ENCODE results near the gene NEURL3. TPM values are rescaled to one million over a fixed set of nuclear protein-coding genes. Genes with fewer than 3 reads are reported as not detected.

The NEURL3 gene
- total and polyA plus RNA-seq, 2 donors (not counting 3 experiments of a cell fraction or from before 2014, with no cell fraction given) = not detected

DNA sequence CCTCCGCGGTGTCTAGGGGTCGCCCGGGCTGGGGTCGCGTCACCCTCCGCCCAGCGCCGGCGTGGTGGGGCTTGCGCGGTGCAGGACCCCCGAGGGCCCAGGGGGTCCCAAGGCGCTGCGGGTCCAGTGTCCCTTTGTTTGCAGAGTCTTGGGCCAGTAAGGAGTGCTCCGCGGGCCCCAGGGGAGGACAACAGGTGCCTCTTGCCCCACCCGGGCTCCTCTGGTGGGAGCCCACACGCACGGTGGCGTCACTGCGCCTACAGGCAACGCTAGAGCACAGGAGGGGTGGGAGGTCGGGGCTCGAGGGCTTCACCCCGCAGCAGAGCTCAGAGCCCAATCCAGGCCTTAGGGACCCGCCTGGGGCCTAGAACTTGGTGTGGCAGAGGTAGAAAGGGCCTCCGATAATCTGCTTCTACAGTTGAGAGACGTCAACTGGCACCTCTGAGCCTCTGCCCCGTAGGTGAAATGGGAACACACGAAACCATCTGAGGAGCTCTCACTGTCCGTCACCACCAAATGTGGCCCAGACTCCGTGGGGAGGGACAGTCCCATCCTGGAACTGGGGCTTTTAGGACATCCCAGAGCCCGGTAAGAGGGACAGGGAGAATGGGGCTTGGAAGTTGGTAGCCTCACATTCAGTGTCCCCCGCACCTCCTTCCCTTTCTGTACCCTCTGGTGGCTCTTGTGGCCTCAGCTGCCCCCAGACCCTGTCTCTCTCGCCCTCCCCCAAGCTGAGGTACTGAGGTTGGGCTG is 32.8 kb upstream of the NEURL3 start:
- Histone ChIP-seq H3K27ac (ENCODE audit: insufficient read depth, low read depth, low read length) (peak overlapping the region; percentile 67), H3K9me1 (replicated peaks; ENCODE audit: control insufficient read depth, extremely low read depth, insufficient read depth, low read length) (no peaks in the 10 kb centered on the region), H3K27me3 (ENCODE audit: control insufficient read depth in 2 of 2, insufficient read depth in 2 of 2, low read length in 2 of 2) (no peaks in the 10 kb centered on the region), H3K9me3 (replicated peaks; ENCODE audit: control insufficient read depth, insufficient read depth, low read length) (no peaks in the 10 kb centered on the region), H3K4me1 (ENCODE audit: control insufficient read depth, extremely low read depth, insufficient read depth, low read length) (peaks cover 22% of the 10 kb centered on the region), H3K79me2 (ENCODE audit: control insufficient read depth, insufficient read depth, low read length) (peaks cover 37% of the 10 kb centered on the region), H2AFZ (ENCODE audit: low read depth, low read length) (no peak overlapping the region), H3K9ac (replicated peaks; ENCODE audit: extremely low read depth, insufficient read depth, low read length) (peak overlapping the region; percentile 97), H3K4me2 (ENCODE audit: insufficient read depth, low read length) (peak overlapping the region; percentile 90), H3K36me3 (ENCODE audit: control insufficient read depth in 2 of 2, extremely low read depth in 1 of 2, insufficient read depth in 2 of 2, low read length in 2 of 2) (peaks cover 0 to 7% of the 10 kb centered on the region in 2 experiments), H4K20me1 (replicated peaks; ENCODE audit: control insufficient read depth, extremely low read depth, insufficient read depth, low read length) (peaks cover 2% of the 10 kb centered on the region), H3K4me3 (replicated peaks in 1 of 3; ENCODE audit: insufficient read depth in 1 of 3, low read depth in 1 of 3, low read length in 3 of 3) (peak overlapping the region; percentile 38 to 77 (median 56))
- TSS peak; percentile 80 for BruUV-seq (replicated peaks)
- intact Hi-C loops (cut with micrococcal nuclease) (loop anchor here (1.0 to 5.0 kb wide), 4 partner anchors 16 to 279 kb away; partner anchors contain the start of genes CNNM3, CNNM4 and KANSL3), dilution Hi-C loops (cut with MboI; ENCODE audit: extremely low pct_ligation_motif_present, low sequenced_read_pairs) (no loop called here)
- FAIRE-seq (peak; percentile 55), DNase-seq (ENCODE audit: low read depth, low spot score) (peak; percentile 23)
- ChIA-PET CTCF (interaction anchor here (1.0 to 8.7 kb wide), 6 partner anchors 10 to 225 kb away, joined by 3 to 130 read pairs (median 6); no protein-coding TSS in a partner anchor), POLR2A (interaction anchor here (0.7 to 2.5 kb wide), 3 partner anchors 10 to 17 kb away, joined by 7 to 10 read pairs (median 8); no protein-coding TSS in a partner anchor)
- TF ChIP-seq GATA2 (IDR thresholded peaks at IDR 0.05; ENCODE audit: insufficient read depth, insufficient read length, low read depth, low read length) = no peak
- TF ChIP-seq POLR2AphosphoS5 (IDR thresholded peaks at IDR 0.05; ENCODE audit: insufficient read depth, low read depth, low read length) = peak; percentile 3
- no peak for TF ChIP-seq MYC (IDR thresholded peaks at IDR 0.05; ENCODE audit: low read depth, low read length)
- no peak for TF ChIP-seq POLR2A (IDR thresholded peaks at IDR 0.05; ENCODE audit: low read depth, low read length)

DNA sequence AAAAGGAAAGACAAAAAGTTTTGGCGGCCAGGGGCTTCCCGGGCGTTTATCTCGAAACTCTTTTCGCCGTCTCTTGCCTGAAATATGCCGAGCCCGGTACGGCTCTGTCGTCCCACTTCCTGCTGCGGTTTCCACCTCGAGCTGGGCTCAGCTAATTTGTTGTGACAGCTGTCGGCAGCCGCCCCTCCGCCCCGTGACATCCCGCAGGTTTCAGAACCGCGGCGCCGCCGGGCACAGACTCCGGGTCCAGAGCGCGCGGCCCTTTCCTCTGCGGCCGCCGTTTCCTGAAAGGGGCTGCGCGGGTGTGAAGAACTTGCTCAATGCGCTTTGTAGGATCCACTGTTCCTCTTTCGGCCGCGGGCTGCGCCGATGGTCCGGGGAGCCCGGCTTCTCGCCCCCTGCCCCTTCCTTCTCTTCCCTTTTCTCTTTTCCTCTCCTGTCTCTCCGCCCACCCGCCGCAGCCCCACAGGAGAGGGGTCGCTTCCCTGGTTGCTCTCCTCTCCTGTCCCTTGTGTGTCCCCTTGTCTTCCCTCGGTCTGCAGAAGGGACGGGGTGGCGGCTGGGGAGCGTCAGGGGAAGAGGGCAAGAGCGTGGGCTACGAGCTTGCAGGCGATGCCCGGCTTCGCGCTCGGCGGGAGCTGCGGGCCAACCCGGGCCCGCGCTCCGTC is 32.0 kb upstream of the NEURL3 start:
- Histone ChIP-seq H3K4me2 (ENCODE audit: insufficient read depth, low read length) (peak overlapping the region; percentile 90), H3K27me3 (ENCODE audit: control insufficient read depth in 2 of 2, insufficient read depth in 2 of 2, low read length in 2 of 2) (no peaks in the 10 kb centered on the region), H3K79me2 (ENCODE audit: control insufficient read depth, insufficient read depth, low read length) (peaks cover 37% of the 10 kb centered on the region), H3K9me1 (replicated peaks; ENCODE audit: control insufficient read depth, extremely low read depth, insufficient read depth, low read length) (no peaks in the 10 kb centered on the region), H4K20me1 (replicated peaks; ENCODE audit: control insufficient read depth, extremely low read depth, insufficient read depth, low read length) (peaks cover 2% of the 10 kb centered on the region), H3K4me3 (replicated peaks in 1 of 3; ENCODE audit: insufficient read depth in 1 of 3, low read depth in 1 of 3, low read length in 3 of 3) (peak overlapping the region; percentile 38 to 77 (median 56)), H3K27ac (ENCODE audit: insufficient read depth, low read depth, low read length) (peak overlapping the region; percentile 67), H3K4me1 (ENCODE audit: control insufficient read depth, extremely low read depth, insufficient read depth, low read length) (peaks cover 27% of the 10 kb centered on the region), H3K9ac (replicated peaks; ENCODE audit: extremely low read depth, insufficient read depth, low read length) (peak overlapping the region; percentile 97), H3K9me3 (replicated peaks; ENCODE audit: control insufficient read depth, insufficient read depth, low read length) (no peaks in the 10 kb centered on the region), H2AFZ (ENCODE audit: low read depth, low read length) (no peak overlapping the region), H3K36me3 (ENCODE audit: control insufficient read depth in 2 of 2, extremely low read depth in 1 of 2, insufficient read depth in 2 of 2, low read length in 2 of 2) (peaks cover 0 to 2% of the 10 kb centered on the region in 2 experiments)
- TF ChIP-seq MYC (IDR thresholded peaks at IDR 0.05; ENCODE audit: low read depth, low read length) (no peak), POLR2A (IDR thresholded peaks at IDR 0.05; ENCODE audit: low read depth, low read length) (no peak), EZH2 (IDR thresholded peaks at IDR 0.05; ENCODE audit: borderline replicate concordance, low read depth, low read length, severe bottlenecking) (no peak), GATA2 (IDR thresholded peaks at IDR 0.05; ENCODE audit: insufficient read depth, insufficient read length, low read depth, low read length) (no peak)
- POLR2A ChIA-PET = interaction anchor here (0.9 kb wide), 1 partner anchor 9 kb away, joined by 7 read pairs; no protein-coding TSS in a partner anchor
- dilution Hi-C loops (cut with MboI; ENCODE audit: extremely low pct_ligation_motif_present, low sequenced_read_pairs) = no loop called here
- DNase-seq (ENCODE audit: low read depth, low spot score) (peak; percentile 64), FAIRE-seq (peak; percentile 63)
- CTCF ChIA-PET = interaction anchor here (3.3 to 8.7 kb wide), 2 partner anchors 9 to 15 kb away, joined by 32 to 130 read pairs; no protein-coding TSS in a partner anchor
- intact Hi-C loops (cut with micrococcal nuclease) = loop anchor here (2.0 to 5.0 kb wide), 3 partner anchors 102 to 280 kb away; partner anchors contain the start of genes CNNM3, CNNM4 and KANSL3
- TSS peak; percentile 28 for BruUV-seq (replicated peaks)

Measured in endothelial cell of umbilical vein (primary cell).